HG02763 (cell line): ENCODE data around the gene CNPY4.
"Not testable (repeated sequence)": the region's sequence is repeated elsewhere in the genome, so short reads cannot be mapped to it uniquely, and the experiment has no call there.

ENCODE experiments used
- ATAC-seq: cut with Tn5 transposase; IDR thresholded peaks from one replicate; pipeline ENCODE4 v1.9.1; 2021; ENCODE audit warnings: mild to moderate bottlenecking, moderate library complexity; ENCODE audit not compliant: unreplicated experiment

Gene CNPY4

GRCh38 chr7:100118388-100119071 is 904 bp upstream of the CNPY4 start:
- no peak for ATAC-seq

GRCh38 chr7:100119970-100120732 is 717 bp downstream of the CNPY4 start:
- peak; percentile 25 for ATAC-seq

- ATAC-seq, result no peak
Measured at GRCh38 chr7:100120733-100121036, 1.3 kb downstream of the CNPY4 start.

- no peak for ATAC-seq
Measured at GRCh38 chr7:100122067-100122466, 2.6 kb downstream of the CNPY4 start.

GRCh38 chr7:100122568-100122967 is 3.1 kb downstream of the CNPY4 start:
- no peak for ATAC-seq

- no peak for ATAC-seq
Measured at GRCh38 chr7:100124301-100125230, 5.1 kb downstream of the CNPY4 start.

- ATAC-seq, result no peak
Measured at GRCh38 chr7:100126239-100126930, 7.0 kb downstream of the CNPY4 start.

- ATAC-seq, result peak; percentile 60
Measured at GRCh38 chr7:100126931-100127865, 7.8 kb downstream of the CNPY4 start, which contains the start of gene MBLAC1. Gene MBLAC1, plus strand, starts transcription at chr7:100126967. Its CDS starts 429 bp downstream, at chr7:100127396.

- no peak for ATAC-seq
Measured at GRCh38 chr7:100127866-100128636, 8.6 kb downstream of the CNPY4 start.

GRCh38 chr7:100128637-100128963 is 9.2 kb downstream of the CNPY4 start:
- no peak for ATAC-seq

- not testable (repeated sequence) for ATAC-seq
Measured at GRCh38 chr7:100130220-100130607, 10.8 kb downstream of the CNPY4 start.

- ATAC-seq, result no peak
Measured at GRCh38 chr7:100130608-100131453, 11.4 kb downstream of the CNPY4 start.

GRCh38 chr7:100132126-100132525 is 12.7 kb downstream of the CNPY4 start:
- no peak for ATAC-seq

- ATAC-seq, result peak; percentile 58
Measured at GRCh38 chr7:100132697-100133151, 13.3 kb downstream of the CNPY4 start.

GRCh38 chr7:100137851-100138760 is 18.7 kb downstream of the CNPY4 start:
- ATAC-seq, result no peak

GRCh38 chr7:100141555-100141949 is 22.1 kb downstream of the CNPY4 start:
- ATAC-seq, result no peak

- no peak for ATAC-seq
Measured at GRCh38 chr7:100142461-100142860, 23.0 kb downstream of the CNPY4 start.
